Mesenchymal stem cell (in vitro differentiated cells and primary cell): Measurements from ENCODE around the gene EFCAB14.
"Not testable (repeated sequence)": the region's sequence is repeated elsewhere in the genome, so short reads cannot be mapped to it uniquely, and the experiment has no call there.

ENCODE experiments used
- DNase-seq: peaks from one replicate; pipeline ENCODE4 v3.0.0-alpha.2; 2013
- H2AFZ ChIP-seq: one replicate; pipeline ENCODE4 v1.6.1; 2013; ENCODE audit warnings: low read depth, mild to moderate bottlenecking, control low read depth, inconsistent platforms, low read length, moderate library complexity
- H2AK5ac ChIP-seq: 2 replicates; pipeline ENCODE4 v1.6.1; 2013; ENCODE audit warnings: low read length, moderate library complexity, mild to moderate bottlenecking, inconsistent platforms; ENCODE audit not compliant: severe bottlenecking
- H2BK120ac ChIP-seq: one replicate; pipeline ENCODE4 v1.6.1; 2013; ENCODE audit warnings: low read depth, mild to moderate bottlenecking, inconsistent platforms, low read length, moderate library complexity
- H2BK12ac ChIP-seq, 2 experiments: one replicate each; pipeline ENCODE4 v1.6.1; 2013; ENCODE audit warnings: inconsistent platforms in 2 of 2, low read length in 2 of 2, mild to moderate bottlenecking in 2 of 2, moderate library complexity in 2 of 2, control low read depth in 1 of 2
- H2BK15ac ChIP-seq: one replicate; pipeline ENCODE4 v1.6.1; 2013; ENCODE audit warnings: mild to moderate bottlenecking, low read depth, inconsistent platforms; ENCODE audit not compliant: poor library complexity, severe bottlenecking
- H2BK5ac ChIP-seq: 2 replicates; pipeline ENCODE4 v1.6.1; 2013; ENCODE audit warnings: low read depth, mild to moderate bottlenecking, low read length, control low read depth, inconsistent platforms; ENCODE audit not compliant: poor library complexity, severe bottlenecking
- H3K14ac ChIP-seq, 2 experiments: one replicate each; pipeline ENCODE4 v1.6.1; 2013; ENCODE audit warnings: inconsistent platforms in 2 of 2, low read length in 2 of 2, control low read depth in 1 of 2, mild to moderate bottlenecking in 1 of 2, moderate library complexity in 1 of 2
- H3K18ac ChIP-seq, 2 experiments: one replicate each; pipeline ENCODE4 v1.6.1; 2013; ENCODE audit warnings: inconsistent platforms in 2 of 2, low read length in 2 of 2, control low read depth in 1 of 2, low read depth in 1 of 2, mild to moderate bottlenecking in 1 of 2
- H3K23ac ChIP-seq, 2 experiments: one replicate each; pipeline ENCODE4 v1.6.1; 2013; ENCODE audit warnings: inconsistent platforms in 2 of 2, low read length in 2 of 2, mild to moderate bottlenecking in 2 of 2, moderate library complexity in 2 of 2, control low read depth in 1 of 2
- H3K27ac ChIP-seq: 2 replicates; pipeline ENCODE4 v1.5.1; 2013; ENCODE audit warnings: mild to moderate bottlenecking, moderate library complexity, low read length, control low read depth, inconsistent platforms; ENCODE audit not compliant: poor library complexity, severe bottlenecking
- H3K27me3 ChIP-seq, 2 experiments: 2 replicates each; pipeline versions ENCODE4 v1.6.1 to v1.7.0; 2013; ENCODE audit warnings: low read length in 2 of 2, mild to moderate bottlenecking in 2 of 2, moderate library complexity in 2 of 2, control low read depth in 1 of 2, inconsistent platforms in 1 of 2; ENCODE audit not compliant: control insufficient read depth in 1 of 2, insufficient read depth in 1 of 2
- H3K36me3 ChIP-seq, 2 experiments: 2 replicates each; pipeline versions ENCODE4 v1.6.1 to v1.7.0; 2013; ENCODE audit warnings: low read length in 2 of 2, control low read depth in 1 of 2, inconsistent platforms in 1 of 2, low read depth in 1 of 2, mild to moderate bottlenecking in 1 of 2; ENCODE audit not compliant: insufficient read depth in 2 of 2, control insufficient read depth in 1 of 2
- H3K4ac ChIP-seq, 2 experiments: one replicate each; pipeline ENCODE4 v1.6.1; 2013; ENCODE audit warnings: inconsistent platforms in 2 of 2, low read length in 2 of 2, mild to moderate bottlenecking in 2 of 2, moderate library complexity in 2 of 2, control low read depth in 1 of 2, low read depth in 1 of 2
- H3K4me1 ChIP-seq: 2 replicates; pipeline ENCODE4 v1.6.1; 2013; ENCODE audit warnings: low read depth, low read length, control low read depth; ENCODE audit not compliant: control insufficient read depth, insufficient read depth
- H3K4me2 ChIP-seq: 2 replicates; pipeline ENCODE4 v1.6.1; 2013; ENCODE audit warnings: low read length, mild to moderate bottlenecking, inconsistent platforms; ENCODE audit not compliant: poor library complexity, severe bottlenecking
- H3K4me3 ChIP-seq, 2 experiments: 2 replicates each; pipeline versions ENCODE4 v1.5.1 to v1.7.0; 2013; ENCODE audit warnings: low read length in 2 of 2, mild to moderate bottlenecking in 2 of 2, control low read depth in 1 of 2, low read depth in 1 of 2; ENCODE audit not compliant: insufficient read depth in 1 of 2
- H3K79me1 ChIP-seq: replicated peaks from 2 replicates; pipeline ENCODE4 v1.6.1; 2013; ENCODE audit warnings: mild to moderate bottlenecking, control low read depth, low read length, inconsistent platforms; ENCODE audit not compliant: poor library complexity, severe bottlenecking
- H3K9ac ChIP-seq: 2 replicates; pipeline ENCODE4 v1.7.0; 2013; ENCODE audit warnings: mild to moderate bottlenecking, low read length, moderate library complexity
- H3K9me3 ChIP-seq: 2 replicates; pipeline ENCODE4 v1.7.0; 2013; ENCODE audit warnings: mild to moderate bottlenecking, low read length; ENCODE audit not compliant: control insufficient read depth
- H4K8ac ChIP-seq: one replicate; pipeline ENCODE4 v1.6.1; 2013; ENCODE audit warnings: inconsistent platforms, mild to moderate bottlenecking, low read length, moderate library complexity
- H4K91ac ChIP-seq: one replicate; pipeline ENCODE4 v1.6.1; 2013; ENCODE audit warnings: mild to moderate bottlenecking, low read length, inconsistent platforms
- WGBS: methylation state at CpG from one replicate; pipeline ENCODE4 v1.1.7; 2013; ENCODE audit warnings: mixed read lengths; 5-methylcytosine and 5-hydroxymethylcytosine counted together

The EFCAB14 gene

GRCh38 chr1:46723901-46724300 lies 5.0 kb upstream of the EFCAB14 start:
- Histone ChIP-seq H2BK15ac (no peak overlapping the region), H2BK120ac (no peak overlapping the region), H2AFZ (no peak overlapping the region), H2BK5ac (no peak overlapping the region), H3K14ac (no peak overlapping the region), H2AK5ac (no peak overlapping the region), H3K27me3 (peaks cover 17 to 37% of the 10 kb centered on the region in 2 experiments), H3K4me1 (peaks cover 2% of the 10 kb centered on the region), H2BK12ac (no peak overlapping the region), H3K9me3 (no peaks in the 10 kb centered on the region), H3K36me3 (no peaks in the 10 kb centered on the region), H3K4ac (no peak overlapping the region), H3K4me3 (no peak overlapping the region), H4K8ac (no peak overlapping the region), H3K23ac (no peak overlapping the region), H3K9ac (no peak overlapping the region), H3K4me2 (no peak overlapping the region), H3K79me1 (no peaks in the 10 kb centered on the region), H3K27ac (no peak overlapping the region), H4K91ac (no peak overlapping the region), H3K18ac (no peak overlapping the region)
- 80% methylated on average over 4 of the region's 4 CpGs for WGBS
- DNase-seq, result no peak

GRCh38 chr1:46721686-46722205 lies 2.8 kb upstream of the EFCAB14 start:
- H3K4me2 ChIP-seq, result no peak overlapping the region
- H3K79me1 ChIP-seq, result peaks cover 11% of the 10 kb centered on the region
- H3K27me3 ChIP-seq, result peaks cover 13 to 32% of the 10 kb centered on the region in 2 experiments
- H3K14ac ChIP-seq, result no peak overlapping the region
- no peak for DNase-seq
- H2AFZ ChIP-seq, result no peak overlapping the region
- no peak overlapping the region for H3K23ac ChIP-seq
- no peak overlapping the region for H2BK15ac ChIP-seq
- H3K27ac ChIP-seq, result no peak overlapping the region
- H3K9ac ChIP-seq, result no peak overlapping the region
- H3K9me3 ChIP-seq, result no peaks in the 10 kb centered on the region
- no peak overlapping the region for H2BK120ac ChIP-seq
- H2AK5ac ChIP-seq, result no peak overlapping the region
- H3K36me3 ChIP-seq, result no peaks in the 10 kb centered on the region
- H3K4ac ChIP-seq, result no peak overlapping the region
- no peak overlapping the region for H4K91ac ChIP-seq
- no peak overlapping the region for H4K8ac ChIP-seq
- WGBS, result 44% methylated on average over 3 of the region's 3 CpGs
- H3K4me1 ChIP-seq, result peaks cover 7% of the 10 kb centered on the region
- H3K18ac ChIP-seq, result no peak overlapping the region
- H3K4me3 ChIP-seq, result no peak overlapping the region
- H2BK12ac ChIP-seq, result no peak overlapping the region
- H2BK5ac ChIP-seq, result no peak overlapping the region

GRCh38 chr1:46721204-46721603 lies 2.3 kb upstream of the EFCAB14 start:
- no peak overlapping the region for H3K18ac ChIP-seq
- no peak overlapping the region for H2BK5ac ChIP-seq
- H2BK120ac ChIP-seq, result no peak overlapping the region
- H4K8ac ChIP-seq, result no peak overlapping the region
- peaks cover 7% of the 10 kb centered on the region for H3K4me1 ChIP-seq
- H3K4ac ChIP-seq, result no peak overlapping the region
- H3K9ac ChIP-seq, result no peak overlapping the region
- no peak overlapping the region for H3K14ac ChIP-seq
- H4K91ac ChIP-seq, result no peak overlapping the region
- H3K9me3 ChIP-seq, result no peaks in the 10 kb centered on the region
- H2AFZ ChIP-seq, result no peak overlapping the region
- no peak overlapping the region for H2AK5ac ChIP-seq
- no peak overlapping the region for H3K23ac ChIP-seq
- DNase-seq, result no peak
- H2BK15ac ChIP-seq, result no peak overlapping the region
- no peak overlapping the region for H2BK12ac ChIP-seq
- H3K27me3 ChIP-seq, result peaks cover 11 to 29% of the 10 kb centered on the region in 2 experiments
- peaks cover 14% of the 10 kb centered on the region for H3K79me1 ChIP-seq
- H3K27ac ChIP-seq, result no peak overlapping the region
- 100% methylated on average over 1 of the region's 1 CpG for WGBS
- H3K36me3 ChIP-seq, result peaks cover under 1 to 2% of the 10 kb centered on the region in 2 experiments
- no peak overlapping the region for H3K4me2 ChIP-seq
- no peak overlapping the region for H3K4me3 ChIP-seq

- not testable (repeated sequence) for H2BK12ac ChIP-seq, H3K4me1 ChIP-seq, H4K91ac ChIP-seq, H2BK15ac ChIP-seq, H3K9ac ChIP-seq, H3K4ac ChIP-seq, H3K23ac ChIP-seq, H3K27ac ChIP-seq, H3K4me2 ChIP-seq, H3K18ac ChIP-seq, H3K4me3 ChIP-seq, H3K9me3 ChIP-seq, H3K14ac ChIP-seq, H2BK120ac ChIP-seq, H4K8ac ChIP-seq, DNase-seq, H2AFZ ChIP-seq, H2AK5ac ChIP-seq, H2BK5ac ChIP-seq
- H3K79me1 ChIP-seq, result peaks cover 19% of the 10 kb centered on the region
- WGBS, result 100% methylated on average over 4 of the region's 8 CpGs
- H3K36me3 ChIP-seq, result peaks cover 9 to 10% of the 10 kb centered on the region in 2 experiments
- H3K27me3 ChIP-seq, result peaks cover 4 to 22% of the 10 kb centered on the region in 2 experiments
Observed at GRCh38 chr1:46720319-46720718, 1.4 kb upstream of the EFCAB14 start.
